HG03159 (cell line): Measurements from ENCODE around the gene SYTL2.
A peak's percentile ranks its signal among the peaks of the same experiment; 100 is the strongest.
"Not testable (repeated sequence)": the region's sequence is repeated elsewhere in the genome, so short reads cannot be mapped to it uniquely, and the experiment has no call there.

ENCODE experiments used
- ATAC-seq: cut with Tn5 transposase; IDR thresholded peaks from one replicate; pipeline ENCODE4 v1.9.1; 2021; ENCODE audit warnings: mild to moderate bottlenecking, moderate library complexity; ENCODE audit not compliant: unreplicated experiment

The SYTL2 gene

GRCh38 chr11:85799142-85799541 is 11.8 kb downstream of the SYTL2 start:
- no peak for ATAC-seq

GRCh38 chr11:85798361-85798760 is 12.6 kb downstream of the SYTL2 start:
- no peak for ATAC-seq

- no peak for ATAC-seq
Measured at GRCh38 chr11:85795712-85796487, 15.0 kb downstream of the SYTL2 start.

- no peak for ATAC-seq
Measured at GRCh38 chr11:85791409-85791990, 19.4 kb downstream of the SYTL2 start.

GRCh38 chr11:85787809-85788760 is 22.9 kb downstream of the SYTL2 start:
- ATAC-seq, result no peak

GRCh38 chr11:85787168-85787567 is 23.8 kb downstream of the SYTL2 start:
- ATAC-seq, result peak; percentile 42

- ATAC-seq, result no peak
Measured at GRCh38 chr11:85784480-85785265, 26.3 kb downstream of the SYTL2 start.

- no peak for ATAC-seq
Measured at GRCh38 chr11:85783758-85784157, 27.2 kb downstream of the SYTL2 start.

GRCh38 chr11:85780780-85781517 is 30.0 kb downstream of the SYTL2 start:
- ATAC-seq, result not testable (repeated sequence)

- no peak for ATAC-seq
Measured at GRCh38 chr11:85779956-85780640, 30.8 kb downstream of the SYTL2 start.

GRCh38 chr11:85777603-85777972 is 33.4 kb downstream of the SYTL2 start:
- ATAC-seq, result not testable (repeated sequence)

GRCh38 chr11:85776951-85777602 is 33.9 kb downstream of the SYTL2 start:
- no peak for ATAC-seq

GRCh38 chr11:85774256-85775101 is 36.5 kb downstream of the SYTL2 start:
- ATAC-seq, result peak; percentile 52

GRCh38 chr11:85772695-85773094 is 38.2 kb downstream of the SYTL2 start:
- no peak for ATAC-seq

- ATAC-seq, result no peak
Measured at GRCh38 chr11:85771568-85771967, 39.4 kb downstream of the SYTL2 start.

- ATAC-seq, result no peak
Measured at GRCh38 chr11:85769771-85770170, 41.2 kb downstream of the SYTL2 start.

GRCh38 chr11:85768473-85769146 is 42.3 kb downstream of the SYTL2 start:
- no peak for ATAC-seq
